Hepatocyte (in vitro differentiated cells): Measurements from ENCODE around the gene HOXA5.

ENCODE experiments used
- EZH2phosphoT487 ChIP-seq: fragments of 200-600 bp; sonication (generic); IDR thresholded peaks from one replicate; pipeline ENCODE4 v1.6.1; 2018; ENCODE audit warnings: antibody characterized with exemption, mild to moderate bottlenecking, low read depth, moderate library complexity; ENCODE audit not compliant: unreplicated experiment, severe bottlenecking
- TF ChIP-seq, protein P1 (sequence below): fragments of 200-600 bp; sonication (generic); IDR thresholded peaks from 2 replicates; pipeline ENCODE4 v1.5.1; 2016; ENCODE audit warnings: antibody characterized with exemption, mild to moderate bottlenecking; ENCODE audit not compliant: poor library complexity

- TF ChIP-seq, protein P1, sequence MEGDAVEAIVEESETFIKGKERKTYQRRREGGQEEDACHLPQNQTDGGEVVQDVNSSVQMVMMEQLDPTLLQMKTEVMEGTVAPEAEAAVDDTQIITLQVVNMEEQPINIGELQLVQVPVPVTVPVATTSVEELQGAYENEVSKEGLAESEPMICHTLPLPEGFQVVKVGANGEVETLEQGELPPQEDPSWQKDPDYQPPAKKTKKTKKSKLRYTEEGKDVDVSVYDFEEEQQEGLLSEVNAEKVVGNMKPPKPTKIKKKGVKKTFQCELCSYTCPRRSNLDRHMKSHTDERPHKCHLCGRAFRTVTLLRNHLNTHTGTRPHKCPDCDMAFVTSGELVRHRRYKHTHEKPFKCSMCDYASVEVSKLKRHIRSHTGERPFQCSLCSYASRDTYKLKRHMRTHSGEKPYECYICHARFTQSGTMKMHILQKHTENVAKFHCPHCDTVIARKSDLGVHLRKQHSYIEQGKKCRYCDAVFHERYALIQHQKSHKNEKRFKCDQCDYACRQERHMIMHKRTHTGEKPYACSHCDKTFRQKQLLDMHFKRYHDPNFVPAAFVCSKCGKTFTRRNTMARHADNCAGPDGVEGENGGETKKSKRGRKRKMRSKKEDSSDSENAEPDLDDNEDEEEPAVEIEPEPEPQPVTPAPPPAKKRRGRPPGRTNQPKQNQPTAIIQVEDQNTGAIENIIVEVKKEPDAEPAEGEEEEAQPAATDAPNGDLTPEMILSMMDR = no peak
- no peak for TF ChIP-seq EZH2phosphoT487
Measured at GRCh38 chr7:27094304-27095049, 49.0 kb downstream of the HOXA5 start.
